Activated T-cell treated with anti-CD3 and anti-CD28 coated beads, Interleukin-2, amount 50 U/mL, for 24 hours (primary cell): ENCODE measurements around the gene INPP5F.
A peak's percentile ranks its signal among the peaks of the same experiment; 100 is the strongest.

Source experiments
- DNase-seq: peaks from one replicate; pipeline ENCODE4 v3.0.0-alpha.2; 2020
- H3K27ac Mint-ChIP-seq: 2 replicates; pipeline ENCODE4 v1.8.0; 2020; ENCODE audit warnings: mild to moderate bottlenecking, mixed read lengths
- H3K27me3 Mint-ChIP-seq: 2 replicates; pipeline ENCODE4 v1.8.0; 2020; ENCODE audit warnings: mixed read lengths
- H3K36me3 Mint-ChIP-seq: 2 replicates; pipeline ENCODE4 v1.8.0; 2020; ENCODE audit warnings: low read depth, mixed read lengths
- H3K4me1 Mint-ChIP-seq: 2 replicates; pipeline ENCODE4 v1.8.0; 2020; ENCODE audit warnings: low read depth, mixed read lengths
- H3K4me3 Mint-ChIP-seq: 2 replicates; pipeline ENCODE4 v1.8.0; 2020; ENCODE audit warnings: mild to moderate bottlenecking, moderate library complexity, mixed read lengths
- H3K9me3 Mint-ChIP-seq: 2 replicates; pipeline ENCODE4 v1.8.0; 2020; ENCODE audit warnings: mixed read lengths

The INPP5F gene

DNA sequence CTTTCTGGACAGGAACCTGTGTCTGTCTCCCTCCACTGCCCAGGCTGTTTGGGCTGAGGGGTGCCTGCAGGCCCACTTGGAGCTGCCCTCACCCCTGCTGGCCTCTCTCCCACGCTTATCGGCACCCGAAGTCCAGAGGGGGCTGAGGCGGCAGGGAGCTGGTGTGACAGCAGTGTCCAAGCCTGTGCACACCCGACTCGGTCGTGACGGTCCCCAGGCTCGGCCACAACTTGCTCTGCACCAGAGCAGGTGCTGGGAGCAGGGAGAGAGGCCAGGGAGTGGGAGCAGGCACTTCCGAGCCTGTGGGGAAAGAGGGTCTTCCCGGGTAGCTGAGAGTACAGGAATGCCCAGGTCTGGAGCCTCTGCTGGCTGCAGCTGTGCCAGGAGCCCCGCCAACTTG lies 23.0 kb downstream of the INPP5F start:
- no peak overlapping the region for H3K27ac Mint-ChIP-seq
- DNase-seq: no peak
- H3K4me1 Mint-ChIP-seq: peaks cover 32% of the 10 kb centered on the region
- no peaks in the 10 kb centered on the region for H3K27me3 Mint-ChIP-seq
- H3K9me3 Mint-ChIP-seq: no peaks in the 10 kb centered on the region
- no peak overlapping the region for H3K4me3 Mint-ChIP-seq
- H3K36me3 Mint-ChIP-seq: peaks cover 16% of the 10 kb centered on the region

DNA sequence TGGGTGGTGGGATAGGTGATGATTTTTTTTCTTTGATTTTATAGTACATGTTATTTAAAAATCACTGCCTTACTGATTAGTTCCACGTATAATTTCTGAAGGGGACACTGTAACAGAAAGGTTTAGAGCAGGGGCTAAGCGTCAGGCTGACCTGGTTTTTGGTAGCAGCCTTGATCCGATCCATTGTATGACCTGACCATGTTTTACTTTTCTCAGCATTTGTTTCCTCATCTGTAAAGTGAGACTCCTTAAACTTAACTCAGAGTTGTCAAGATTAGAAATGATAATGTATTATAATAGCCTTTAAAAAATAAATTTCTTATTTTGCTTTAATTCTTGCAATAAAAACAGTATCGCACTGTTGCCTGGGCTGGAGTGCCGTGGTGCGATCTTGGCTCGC lies 23.6 kb downstream of the INPP5F start:
- H3K4me1 Mint-ChIP-seq: peaks cover 26% of the 10 kb centered on the region
- no peaks in the 10 kb centered on the region for H3K9me3 Mint-ChIP-seq
- no peak for DNase-seq
- H3K4me3 Mint-ChIP-seq: no peak overlapping the region
- peaks cover 20% of the 10 kb centered on the region for H3K36me3 Mint-ChIP-seq
- H3K27me3 Mint-ChIP-seq: no peaks in the 10 kb centered on the region
- H3K27ac Mint-ChIP-seq: no peak overlapping the region

DNA sequence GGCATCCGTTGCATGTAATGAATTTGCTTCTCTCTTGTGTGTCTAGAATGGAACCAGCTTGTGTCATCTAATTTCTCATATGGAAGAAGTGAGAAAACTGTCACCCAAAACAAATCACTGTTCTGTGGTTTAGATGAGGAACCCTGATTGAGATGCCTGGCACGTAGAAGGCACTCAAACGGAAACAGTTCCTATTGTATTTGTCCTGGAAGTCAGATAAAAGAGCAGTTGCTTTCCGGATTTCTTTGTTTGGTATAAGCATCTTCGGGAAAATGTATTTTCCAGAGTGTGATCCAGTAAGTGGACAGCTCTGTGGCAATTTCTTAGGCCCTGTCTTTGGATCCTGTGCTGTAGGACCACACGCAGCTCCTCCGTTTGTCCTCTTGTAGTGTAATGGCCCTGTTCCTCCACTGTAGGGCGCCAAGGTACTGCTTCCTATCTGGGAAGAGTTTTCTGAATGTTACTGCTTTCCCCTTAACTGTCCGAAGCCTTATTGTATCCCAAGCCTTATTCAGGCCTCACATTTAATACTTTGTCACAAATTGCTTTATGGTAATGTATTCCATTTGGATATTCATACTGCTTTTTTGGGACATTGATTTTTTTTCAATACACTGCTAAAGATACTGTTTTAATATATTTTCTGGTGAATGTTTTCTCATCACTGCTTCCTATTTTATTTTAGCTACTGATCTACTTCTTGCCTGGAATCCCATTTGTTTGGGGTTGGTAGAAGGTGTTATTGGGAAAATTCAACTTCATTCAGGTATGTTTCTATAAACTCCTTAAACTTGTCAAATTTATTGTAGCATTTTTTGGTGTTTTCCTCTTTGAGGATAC lies 24.8 kb downstream of the INPP5F start:
- Mint-ChIP-seq H3K4me3 (no peak overlapping the region), H3K4me1 (peaks cover 16% of the 10 kb centered on the region), H3K36me3 (peaks cover 20% of the 10 kb centered on the region), H3K27me3 (no peaks in the 10 kb centered on the region), H3K27ac (no peak overlapping the region), H3K9me3 (no peaks in the 10 kb centered on the region)
- peak; percentile 52 for DNase-seq

DNA sequence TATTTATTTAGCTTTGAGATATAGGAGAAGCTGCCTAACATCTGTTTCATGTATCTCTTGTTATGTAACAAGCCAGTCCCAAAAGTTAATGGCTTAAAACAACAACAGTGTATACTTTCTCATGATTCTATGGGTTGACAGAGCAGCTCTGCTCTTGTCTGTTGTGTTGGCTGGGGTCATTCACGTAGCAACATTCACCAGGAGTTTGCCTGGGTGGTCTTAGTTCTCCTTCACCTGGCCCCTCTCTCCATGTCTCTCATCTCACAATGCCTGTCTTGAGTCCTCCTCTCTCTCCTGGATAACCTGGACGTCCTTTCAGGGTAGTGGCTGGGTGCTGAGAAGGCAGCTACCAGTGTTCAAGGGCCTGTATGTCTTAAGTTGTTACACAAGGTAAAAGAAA lies 27.5 kb downstream of the INPP5F start:
- H3K9me3 Mint-ChIP-seq: no peaks in the 10 kb centered on the region
- peaks cover 21% of the 10 kb centered on the region for H3K36me3 Mint-ChIP-seq
- no peak overlapping the region for H3K27ac Mint-ChIP-seq
- DNase-seq: no peak
- no peak overlapping the region for H3K4me3 Mint-ChIP-seq
- peaks cover 10% of the 10 kb centered on the region for H3K4me1 Mint-ChIP-seq
- H3K27me3 Mint-ChIP-seq: no peaks in the 10 kb centered on the region

DNA sequence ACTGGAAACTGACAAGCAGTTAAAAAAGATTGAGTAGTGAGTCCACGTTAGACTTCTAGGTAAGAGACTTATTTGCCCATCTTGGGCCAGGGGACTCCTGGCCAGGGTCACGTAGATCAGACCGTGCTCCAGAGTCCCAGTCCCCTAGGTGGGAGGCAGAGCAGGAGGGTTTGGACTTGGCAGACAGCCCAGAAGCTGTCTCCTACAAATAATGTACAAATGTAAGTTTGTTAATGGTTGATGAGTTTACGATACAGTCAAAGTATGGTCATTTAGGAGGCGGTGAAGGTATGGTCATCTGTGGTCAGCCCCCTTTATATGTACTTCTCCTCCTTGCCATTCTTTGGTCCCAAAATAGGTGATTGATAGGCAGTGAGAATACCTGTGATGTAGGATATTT lies 28.2 kb downstream of the INPP5F start:
- H3K9me3 Mint-ChIP-seq: no peaks in the 10 kb centered on the region
- H3K27ac Mint-ChIP-seq: no peak overlapping the region
- H3K27me3 Mint-ChIP-seq: no peaks in the 10 kb centered on the region
- DNase-seq: no peak
- H3K4me3 Mint-ChIP-seq: no peak overlapping the region
- H3K36me3 Mint-ChIP-seq: peaks cover 24% of the 10 kb centered on the region
- peaks cover 10% of the 10 kb centered on the region for H3K4me1 Mint-ChIP-seq

DNA sequence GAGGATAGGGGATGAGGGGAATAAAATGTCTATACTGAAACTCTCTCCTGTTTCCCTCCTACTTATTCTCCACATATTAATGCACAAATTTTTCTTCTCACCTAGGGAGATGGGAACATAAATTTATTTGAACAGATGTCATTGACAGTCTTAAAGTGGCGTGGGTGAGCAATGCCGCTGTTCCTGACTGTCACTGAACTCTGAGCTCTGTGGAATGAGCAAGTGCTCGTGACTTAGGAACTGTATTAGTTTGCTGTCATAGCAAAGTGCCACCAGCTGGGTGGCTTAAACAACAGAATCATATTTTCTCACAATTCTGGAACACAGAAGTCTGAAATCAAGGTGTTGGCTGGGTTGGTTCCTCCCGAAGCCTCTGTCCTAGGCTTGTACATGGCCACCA lies 29.1 kb downstream of the INPP5F start:
- no peak overlapping the region for H3K4me3 Mint-ChIP-seq
- no peak overlapping the region for H3K27ac Mint-ChIP-seq

DNA sequence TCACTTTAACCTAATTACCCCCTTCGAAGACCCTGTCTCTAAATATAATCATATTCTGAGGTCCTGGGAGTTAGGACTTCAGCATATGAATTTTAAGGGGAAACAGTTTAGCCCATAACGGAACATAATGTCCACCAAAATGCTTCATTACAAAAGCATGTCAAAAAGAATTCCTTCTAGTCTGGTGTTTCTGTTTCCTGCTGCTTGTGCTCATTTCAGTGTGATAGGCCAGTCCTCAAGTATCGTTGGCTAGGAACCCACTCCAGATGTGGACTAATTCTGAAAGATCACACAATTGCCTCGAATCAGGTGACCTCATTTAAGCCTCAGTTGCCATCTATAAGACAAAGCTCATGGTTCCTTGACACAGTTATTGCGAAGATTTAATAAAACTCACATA lies 29.6 kb downstream of the INPP5F start:
- DNase-seq: no peak
- Mint-ChIP-seq H3K4me1 (peaks cover 6% of the 10 kb centered on the region), H3K9me3 (no peaks in the 10 kb centered on the region)

More for the DNA sequence above, 29.1 kb downstream of the INPP5F start:
- Mint-ChIP-seq H3K36me3 (peaks cover 27% of the 10 kb centered on the region), H3K27me3 (no peaks in the 10 kb centered on the region), H3K4me1 (peaks cover 10% of the 10 kb centered on the region), H3K9me3 (no peaks in the 10 kb centered on the region)
- DNase-seq: no peak

DNA sequence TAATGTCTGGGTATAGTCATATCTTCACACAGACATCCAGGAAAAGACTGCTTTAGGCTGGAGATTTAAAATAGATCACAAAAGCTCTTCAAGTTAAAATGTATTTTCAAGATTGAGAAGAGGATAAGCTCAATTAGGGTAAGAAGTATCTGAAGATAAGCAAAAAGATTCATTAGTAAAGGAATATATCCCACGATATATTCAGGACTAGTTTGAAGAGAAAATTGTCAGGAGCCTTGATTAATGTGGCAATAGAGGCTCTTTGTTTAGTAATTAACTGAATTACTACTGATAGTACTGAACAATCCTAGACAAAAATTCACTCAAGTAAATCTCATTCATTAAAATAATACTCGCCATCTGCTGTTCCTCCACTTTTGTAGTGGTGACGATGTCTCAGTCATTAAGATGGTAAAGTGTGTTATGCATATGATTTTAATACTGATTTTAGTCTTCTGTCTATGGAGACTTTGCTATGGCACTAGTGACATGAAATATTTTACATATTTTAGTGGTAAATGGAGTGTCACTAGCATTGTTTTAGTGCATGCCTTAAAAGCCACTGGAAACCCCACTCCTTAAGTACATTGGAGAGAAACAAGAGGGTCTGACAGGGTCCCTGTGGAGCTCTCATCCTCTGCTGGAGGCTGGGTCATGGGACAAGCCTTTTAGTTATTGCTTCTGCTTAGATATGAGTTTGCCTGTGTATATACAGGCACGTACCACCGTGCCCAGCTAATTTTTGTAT lies 32.8 kb downstream of the INPP5F start:
- Mint-ChIP-seq H3K4me3 (no peak overlapping the region), H3K4me1 (peaks cover 11% of the 10 kb centered on the region), H3K27ac (no peak overlapping the region), H3K36me3 (peaks cover 24% of the 10 kb centered on the region), H3K9me3 (no peaks in the 10 kb centered on the region), H3K27me3 (no peaks in the 10 kb centered on the region)
- DNase-seq: no peak

More for the DNA sequence above, 29.6 kb downstream of the INPP5F start:
- H3K27ac Mint-ChIP-seq: no peak overlapping the region
- H3K4me3 Mint-ChIP-seq: no peak overlapping the region
- peaks cover 27% of the 10 kb centered on the region for H3K36me3 Mint-ChIP-seq
- H3K27me3 Mint-ChIP-seq: no peaks in the 10 kb centered on the region

DNA sequence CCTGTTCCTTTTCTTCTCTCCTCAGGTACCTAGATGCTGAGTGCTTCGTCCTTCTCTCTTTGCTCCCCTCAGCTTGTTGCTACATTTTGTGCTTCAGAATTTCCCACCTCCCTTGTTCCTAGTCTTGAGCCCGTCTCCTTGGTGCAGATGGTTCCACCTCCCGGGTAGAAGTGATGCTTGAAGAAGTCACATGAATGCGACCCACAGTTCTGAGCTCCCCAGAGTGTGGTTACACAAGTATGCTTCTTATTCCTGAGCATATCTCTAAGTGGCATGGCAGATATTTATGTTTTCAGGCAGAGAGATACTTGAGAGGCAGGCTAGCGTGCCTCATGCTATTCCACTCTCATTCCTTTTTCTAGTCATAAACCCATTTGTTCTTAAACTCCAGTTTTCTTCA lies 34.0 kb downstream of the INPP5F start:
- DNase-seq: no peak
- no peaks in the 10 kb centered on the region for H3K27me3 Mint-ChIP-seq
- H3K27ac Mint-ChIP-seq: no peak overlapping the region
- H3K4me3 Mint-ChIP-seq: no peak overlapping the region
- H3K9me3 Mint-ChIP-seq: no peaks in the 10 kb centered on the region
- peaks cover 19% of the 10 kb centered on the region for H3K36me3 Mint-ChIP-seq
- H3K4me1 Mint-ChIP-seq: peaks cover 14% of the 10 kb centered on the region

DNA sequence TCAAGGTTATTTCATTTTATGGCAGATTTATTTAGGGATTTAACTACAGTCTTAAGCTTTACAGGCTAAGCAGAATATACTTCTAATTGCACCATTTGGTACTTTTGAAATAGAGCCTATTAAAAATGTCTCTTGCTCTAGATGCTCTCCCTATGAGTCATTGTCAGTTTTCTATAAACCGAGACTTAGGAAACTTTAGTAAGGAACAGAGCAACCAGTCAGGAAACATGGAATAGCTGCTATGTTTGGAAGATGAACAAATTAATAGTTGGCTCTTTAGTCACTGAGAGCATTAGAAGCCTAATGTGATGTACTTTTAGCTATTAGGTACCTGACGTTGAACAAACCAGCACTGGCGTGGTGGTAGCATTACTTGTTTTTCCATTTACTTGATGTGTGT lies 35.3 kb downstream of the INPP5F start:
- H3K27me3 Mint-ChIP-seq: no peaks in the 10 kb centered on the region
- peaks cover 24% of the 10 kb centered on the region for H3K36me3 Mint-ChIP-seq
- H3K9me3 Mint-ChIP-seq: no peaks in the 10 kb centered on the region
- H3K4me1 Mint-ChIP-seq: peaks cover 14% of the 10 kb centered on the region
- no peak overlapping the region for H3K4me3 Mint-ChIP-seq
- no peak for DNase-seq
- H3K27ac Mint-ChIP-seq: no peak overlapping the region

DNA sequence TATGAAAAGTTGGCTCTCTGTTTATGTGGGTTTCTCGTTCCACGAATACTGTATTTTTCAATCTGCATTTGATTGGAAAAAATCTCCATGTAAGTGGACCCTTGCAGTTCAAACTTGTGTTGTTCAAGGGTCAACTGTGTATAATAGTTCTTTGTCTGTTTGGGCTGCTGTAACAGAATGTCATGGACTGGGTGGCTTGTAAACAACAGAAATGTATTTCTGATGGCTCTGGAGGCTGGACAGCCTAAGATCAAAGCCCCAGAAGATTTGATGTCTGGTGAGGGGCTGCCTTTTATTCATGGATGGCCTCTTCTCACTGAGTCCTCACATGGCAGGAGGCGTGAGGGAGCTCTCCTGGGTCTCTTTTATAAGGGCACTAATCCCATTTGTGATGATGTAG lies 36.2 kb downstream of the INPP5F start:
- H3K9me3 Mint-ChIP-seq: no peaks in the 10 kb centered on the region
- H3K27ac Mint-ChIP-seq: no peak overlapping the region
- no peak overlapping the region for H3K4me3 Mint-ChIP-seq
- no peak for DNase-seq
- H3K27me3 Mint-ChIP-seq: no peaks in the 10 kb centered on the region
- H3K36me3 Mint-ChIP-seq: peaks cover 24% of the 10 kb centered on the region
- peaks cover 16% of the 10 kb centered on the region for H3K4me1 Mint-ChIP-seq

DNA sequence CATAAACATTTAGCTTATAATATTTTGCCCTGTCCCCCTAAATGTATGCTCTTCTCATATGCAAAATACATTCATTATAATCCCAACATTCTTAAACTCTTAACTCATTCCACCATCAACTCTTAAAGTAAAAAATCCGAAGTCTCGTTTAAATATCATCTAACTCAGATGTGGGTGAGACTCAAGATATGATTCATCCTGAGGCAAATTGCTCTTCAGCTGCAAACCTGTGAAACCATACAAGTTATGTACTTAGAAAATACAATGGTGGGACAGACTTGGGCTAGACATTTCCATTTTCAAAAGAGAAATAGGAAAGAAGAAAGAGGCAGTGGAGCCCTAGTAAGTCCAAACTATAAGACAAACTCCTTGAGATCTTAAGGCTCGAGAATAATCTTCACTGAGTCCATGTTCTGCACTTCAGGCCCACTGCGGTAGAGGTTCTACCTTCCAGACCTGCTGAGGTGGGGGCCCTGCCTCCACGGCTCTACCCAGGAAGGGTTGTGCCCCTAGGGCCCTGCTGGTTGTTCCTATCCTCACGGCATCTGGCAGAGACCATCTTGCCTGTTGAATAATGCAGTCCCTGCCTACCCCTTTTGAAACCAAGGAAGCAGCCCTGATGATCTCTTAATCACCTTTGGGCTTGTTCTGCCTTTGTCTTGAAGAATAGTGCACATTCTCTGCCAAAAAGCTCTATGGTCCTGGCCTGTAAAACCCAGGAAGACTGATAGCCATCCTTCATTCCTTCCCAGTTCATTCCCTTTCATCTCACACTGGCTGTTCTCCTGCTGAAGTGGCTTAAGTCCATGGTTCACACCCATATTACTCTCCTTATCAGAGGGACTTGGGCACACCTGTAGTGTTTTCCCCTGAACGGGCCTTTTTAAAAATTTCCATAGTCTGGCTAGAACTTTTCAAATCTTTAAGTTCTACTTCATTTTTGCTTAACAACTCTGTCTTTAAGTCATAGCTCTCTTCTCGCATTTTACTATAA lies 37.3 kb downstream of the INPP5F start:
- no peaks in the 10 kb centered on the region for H3K9me3 Mint-ChIP-seq
- H3K4me1 Mint-ChIP-seq: peaks cover 24% of the 10 kb centered on the region
- H3K27ac Mint-ChIP-seq: no peak overlapping the region
- H3K27me3 Mint-ChIP-seq: no peaks in the 10 kb centered on the region
- no peak overlapping the region for H3K4me3 Mint-ChIP-seq
- peaks cover 21% of the 10 kb centered on the region for H3K36me3 Mint-ChIP-seq
- DNase-seq: no peak

DNA sequence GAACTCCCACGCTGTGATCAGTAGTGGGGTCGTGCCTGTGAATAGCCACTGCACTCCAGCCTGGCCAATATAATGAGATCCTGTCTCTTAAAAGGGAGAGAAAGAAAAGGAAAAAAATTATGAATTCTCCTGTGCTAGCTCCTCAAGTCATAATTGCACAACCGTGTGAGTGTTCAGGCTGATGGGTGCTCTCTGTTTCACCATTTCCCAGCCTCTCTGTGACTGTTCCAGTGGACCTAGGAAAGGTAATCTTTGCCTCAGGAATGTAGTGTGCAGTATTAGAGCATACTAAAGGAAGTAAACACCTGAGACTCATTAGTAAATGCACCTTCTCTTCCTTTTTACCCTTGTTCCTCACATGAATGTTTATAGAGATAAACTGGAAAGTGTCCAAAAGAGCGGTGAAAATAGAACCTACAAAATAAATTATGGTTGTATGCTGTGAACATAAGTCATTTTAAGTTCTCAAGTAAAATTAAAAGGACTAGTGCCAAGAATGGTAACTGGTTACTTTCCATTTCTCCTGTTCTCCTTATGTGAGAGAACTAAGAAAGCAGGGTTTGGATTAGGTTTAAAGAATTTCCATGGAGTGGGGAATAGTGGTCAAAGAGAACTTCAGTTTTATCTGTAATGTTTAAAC lies 42.7 kb downstream of the INPP5F start:
- no peak for DNase-seq
- no peaks in the 10 kb centered on the region for H3K27me3 Mint-ChIP-seq
- H3K4me3 Mint-ChIP-seq: no peak overlapping the region
- peaks cover 27% of the 10 kb centered on the region for H3K4me1 Mint-ChIP-seq
- H3K9me3 Mint-ChIP-seq: no peaks in the 10 kb centered on the region
- peaks cover 10% of the 10 kb centered on the region for H3K36me3 Mint-ChIP-seq
- H3K27ac Mint-ChIP-seq: no peak overlapping the region

DNA sequence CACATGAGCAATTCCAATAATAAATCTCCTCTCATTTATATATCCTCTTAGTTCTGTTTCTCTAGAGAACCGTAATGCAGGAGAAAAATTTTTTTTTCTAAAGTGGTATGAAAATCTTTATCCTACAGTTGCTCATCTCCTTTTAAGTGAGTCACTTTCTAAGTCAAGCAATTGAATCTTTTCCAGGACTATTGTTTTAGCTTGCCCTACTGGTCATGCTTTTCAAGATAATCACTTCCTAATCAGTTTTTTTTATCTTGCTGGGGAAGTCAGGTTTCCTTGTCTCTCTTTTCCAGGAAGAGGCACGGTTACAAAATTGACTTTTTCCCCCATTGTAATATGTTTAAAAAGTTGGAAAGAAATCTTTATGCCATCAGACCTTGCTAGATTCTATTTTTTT lies 44.0 kb downstream of the INPP5F start:
- H3K9me3 Mint-ChIP-seq: no peaks in the 10 kb centered on the region
- no peak for DNase-seq
- peaks cover 9% of the 10 kb centered on the region for H3K36me3 Mint-ChIP-seq
- no peak overlapping the region for H3K27ac Mint-ChIP-seq
- no peaks in the 10 kb centered on the region for H3K27me3 Mint-ChIP-seq
- H3K4me3 Mint-ChIP-seq: no peak overlapping the region
- peaks cover 26% of the 10 kb centered on the region for H3K4me1 Mint-ChIP-seq
